ENCODE data around the gene HOXB9.

DNA sequence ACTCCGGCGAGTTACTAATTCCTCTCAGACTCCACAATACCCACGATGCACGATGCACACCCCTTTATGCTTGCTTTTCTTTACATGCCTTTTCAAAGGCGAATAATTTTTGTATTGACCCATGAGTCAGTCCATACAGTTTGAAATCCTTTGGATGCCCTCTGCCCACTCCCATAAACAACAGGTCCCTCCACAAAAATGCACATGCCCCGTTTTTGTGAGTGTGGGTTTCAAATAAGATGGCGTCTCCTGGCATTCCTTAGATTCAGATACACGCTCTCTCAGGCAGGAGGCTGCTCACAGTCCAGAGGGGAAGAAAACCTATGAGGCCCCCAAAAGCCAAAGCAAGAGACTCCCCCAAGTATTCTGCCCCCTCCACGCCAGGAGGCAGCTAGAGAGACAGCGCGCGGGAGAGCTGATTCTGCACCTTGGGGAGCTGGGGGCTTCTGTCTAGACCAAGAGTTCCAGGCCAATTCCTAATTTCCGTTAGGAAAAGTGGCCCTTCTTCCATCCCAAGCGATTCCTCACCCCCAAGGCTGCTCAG lies 19.6 kb upstream of the HOXB9 start:
- TF ChIP-seq, protein P1, sequence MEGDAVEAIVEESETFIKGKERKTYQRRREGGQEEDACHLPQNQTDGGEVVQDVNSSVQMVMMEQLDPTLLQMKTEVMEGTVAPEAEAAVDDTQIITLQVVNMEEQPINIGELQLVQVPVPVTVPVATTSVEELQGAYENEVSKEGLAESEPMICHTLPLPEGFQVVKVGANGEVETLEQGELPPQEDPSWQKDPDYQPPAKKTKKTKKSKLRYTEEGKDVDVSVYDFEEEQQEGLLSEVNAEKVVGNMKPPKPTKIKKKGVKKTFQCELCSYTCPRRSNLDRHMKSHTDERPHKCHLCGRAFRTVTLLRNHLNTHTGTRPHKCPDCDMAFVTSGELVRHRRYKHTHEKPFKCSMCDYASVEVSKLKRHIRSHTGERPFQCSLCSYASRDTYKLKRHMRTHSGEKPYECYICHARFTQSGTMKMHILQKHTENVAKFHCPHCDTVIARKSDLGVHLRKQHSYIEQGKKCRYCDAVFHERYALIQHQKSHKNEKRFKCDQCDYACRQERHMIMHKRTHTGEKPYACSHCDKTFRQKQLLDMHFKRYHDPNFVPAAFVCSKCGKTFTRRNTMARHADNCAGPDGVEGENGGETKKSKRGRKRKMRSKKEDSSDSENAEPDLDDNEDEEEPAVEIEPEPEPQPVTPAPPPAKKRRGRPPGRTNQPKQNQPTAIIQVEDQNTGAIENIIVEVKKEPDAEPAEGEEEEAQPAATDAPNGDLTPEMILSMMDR (IDR thresholded peaks at IDR 0.05), result no peak
- no peak for TF ChIP-seq POLR2A (IDR thresholded peaks at IDR 0.05)
